22Rv1 (cell line): ENCODE data around the gene LRRK1.

Source experiments
- H3K27ac ChIP-seq: fragments of 450-650 bp; 2 replicates; pipeline ENCODE4 v1.5.1; 2017
- CTCF ChIP-seq: fragments of 450-650 bp; IDR thresholded peaks from 2 replicates; pipeline ENCODE4 v1.5.1; 2017; ENCODE audit warnings: mild to moderate bottlenecking
- ZFX ChIP-seq: fragments of 450-650 bp; IDR thresholded peaks from 2 replicates; pipeline ENCODE4 v1.6.1; 2017; ENCODE audit warnings: antibody characterized with exemption, borderline replicate concordance

The LRRK1 gene

DNA sequence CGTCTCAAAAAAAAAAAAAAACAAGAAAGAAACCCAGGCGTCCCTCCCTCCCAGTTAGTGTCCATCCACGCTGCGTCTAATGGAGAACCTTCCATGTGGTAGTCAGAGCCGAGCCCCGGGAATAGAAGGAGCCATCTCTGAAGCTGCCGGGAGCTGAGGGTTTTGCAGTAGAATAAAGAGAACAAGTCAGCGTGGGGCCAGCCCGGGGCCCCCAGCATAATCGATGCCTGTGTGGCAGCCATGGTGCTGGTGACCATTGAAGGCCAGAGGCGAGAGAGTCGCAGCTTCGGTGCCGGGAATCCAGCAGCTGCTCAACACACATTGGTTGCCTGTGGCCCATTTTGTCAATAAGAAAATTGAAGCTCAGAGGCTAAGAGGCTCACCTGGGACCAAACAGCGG, 181.0 kb downstream of the LRRK1 start:
- no peak for TF ChIP-seq ZFX
- TF ChIP-seq CTCF, result no peak
- no peak overlapping the region for H3K27ac ChIP-seq

GRCh38 chr15:101100593-101101442, 181.7 kb downstream of the LRRK1 start:
- TF ChIP-seq CTCF (no peak), ZFX (no peak)
- no peak overlapping the region for H3K27ac ChIP-seq

- no peak overlapping the region for H3K27ac ChIP-seq
- TF ChIP-seq ZFX, result no peak
- no peak for TF ChIP-seq CTCF
Observed at GRCh38 chr15:101101676-101102075, 182.5 kb downstream of the LRRK1 start.

DNA sequence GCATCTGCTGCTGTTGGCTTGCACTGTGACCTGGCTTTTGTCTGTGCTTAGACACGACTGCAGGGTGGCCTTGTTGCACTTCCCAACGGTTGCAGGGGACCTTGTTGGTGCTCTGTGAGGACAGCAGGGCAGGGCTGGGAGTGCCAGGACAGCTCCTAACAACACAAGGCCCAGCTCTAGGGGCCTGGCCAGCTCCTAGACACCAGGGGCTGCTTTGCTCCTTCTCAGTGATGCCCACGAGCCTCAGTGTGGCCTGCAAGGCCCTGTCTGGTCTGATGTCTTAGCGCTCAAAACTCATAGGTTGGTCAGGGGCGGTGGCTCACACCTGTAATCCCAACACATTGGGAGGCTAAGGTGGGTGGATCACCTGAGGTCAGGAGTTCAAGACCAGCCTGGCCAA, 183.6 kb downstream of the LRRK1 start:
- TF ChIP-seq ZFX (no peak), CTCF (no peak)
- H3K27ac ChIP-seq, result no peak overlapping the region

- H3K27ac ChIP-seq, result no peak overlapping the region
- TF ChIP-seq CTCF, result no peak
- no peak for TF ChIP-seq ZFX
Observed at GRCh38 chr15:101103598-101103997, 184.4 kb downstream of the LRRK1 start.

GRCh38 chr15:101104141-101104540, 185.0 kb downstream of the LRRK1 start:
- no peak for TF ChIP-seq CTCF
- TF ChIP-seq ZFX, result no peak
- H3K27ac ChIP-seq, result no peak overlapping the region

DNA sequence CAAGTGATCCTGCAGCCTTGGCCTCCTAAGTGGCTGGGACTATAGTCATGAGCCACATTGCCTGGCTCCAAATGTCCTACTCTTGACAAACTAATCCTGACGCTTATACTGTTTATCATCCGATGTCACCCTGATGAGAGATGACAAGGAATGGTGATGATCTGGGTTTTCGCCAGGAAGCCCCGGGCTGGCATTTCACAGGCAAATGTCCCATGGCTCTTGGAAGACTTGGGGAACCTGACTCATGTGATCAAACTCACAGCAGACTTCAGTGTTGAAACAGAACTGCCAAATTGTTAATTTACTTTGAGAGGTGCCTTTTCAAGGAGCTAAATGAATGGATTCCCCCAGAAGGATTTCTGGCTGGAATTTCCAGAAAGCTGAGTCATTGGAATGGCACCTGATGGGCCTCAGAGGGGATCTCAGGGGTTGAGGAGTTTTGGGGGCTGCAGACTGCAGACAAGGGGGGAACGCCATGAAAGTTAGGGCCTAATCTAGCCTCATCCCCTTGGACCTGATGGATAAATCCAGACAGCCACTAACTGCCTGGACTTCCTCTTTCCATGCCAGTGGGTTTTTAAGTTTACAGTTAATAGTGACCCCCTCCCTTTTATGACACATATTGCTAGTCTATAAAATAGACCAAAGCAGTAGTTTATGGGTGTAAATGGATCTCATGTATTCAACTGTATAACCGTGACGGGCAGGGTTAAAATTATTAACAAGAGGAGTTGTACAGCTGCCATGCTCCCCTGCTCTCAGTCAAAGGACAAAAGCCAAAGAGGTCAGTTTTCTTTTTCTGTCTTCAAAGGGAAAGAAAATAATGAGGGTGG, 186.1 kb downstream of the LRRK1 start:
- TF ChIP-seq CTCF (no peak), ZFX (no peak)

More for the DNA sequence above, 186.1 kb downstream of the LRRK1 start:
- H3K27ac ChIP-seq, result no peak overlapping the region
